ENCODE measurements around the gene LRP11. TPM values are rescaled to one million over a fixed set of nuclear protein-coding genes. Genes with fewer than 3 reads are reported as not detected.

LRP11 gene
- polyA plus RNA-seq, 1 donor from 2014 or later, result 57.0 TPM

DNA sequence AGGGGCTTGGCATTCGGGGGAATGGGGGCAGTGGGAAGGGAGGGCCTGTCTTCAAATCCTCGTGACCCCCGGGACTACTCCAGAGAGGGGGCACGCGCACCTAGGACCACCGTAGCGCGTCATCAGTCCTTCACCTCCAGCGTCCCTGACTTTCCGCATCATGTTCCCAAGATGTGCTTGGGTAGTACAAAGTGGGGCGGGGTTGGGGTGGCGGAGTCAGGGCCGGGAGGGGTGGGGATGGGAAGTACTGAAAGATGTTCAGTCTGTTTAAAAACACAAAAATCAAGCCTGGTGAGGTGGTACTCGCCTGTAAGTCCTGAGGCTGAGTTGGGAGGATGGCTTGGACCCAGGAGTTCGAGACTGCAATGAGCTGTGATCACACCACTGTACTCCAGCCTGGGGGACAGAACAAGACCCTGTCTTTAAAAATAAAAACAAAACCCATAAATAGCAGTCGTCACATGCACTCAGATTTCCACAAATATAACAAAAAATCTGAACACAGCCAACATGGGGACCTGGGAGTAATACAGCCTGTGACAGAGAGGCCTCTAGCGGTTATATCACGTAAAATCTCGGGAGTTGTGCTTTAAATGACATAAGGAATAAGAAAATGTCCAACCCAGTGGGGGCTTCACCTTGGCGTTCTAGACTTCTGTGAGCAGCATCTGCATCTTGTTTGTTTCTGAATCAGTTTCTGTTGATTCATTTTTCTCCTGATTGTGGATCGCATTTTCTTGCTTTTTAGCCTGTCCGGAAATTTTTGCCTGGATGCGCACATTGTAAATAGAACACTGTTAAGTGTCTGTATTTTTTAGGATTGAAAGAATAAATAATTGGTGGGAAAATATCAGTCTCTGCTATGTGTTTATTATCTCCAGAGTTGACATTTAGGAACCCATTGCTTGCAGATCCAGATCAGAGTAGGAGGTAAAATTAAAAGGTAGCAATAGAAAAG, 698 bp upstream of the LRP11 start:
- Histone ChIP-seq H4K20me1 (ENCODE audit: insufficient read depth) (no peaks in the 10 kb centered on the region), H3K9me2 (ENCODE audit: insufficient read depth, low read length) (no peaks in the 10 kb centered on the region), H3K27me3 (ENCODE audit: insufficient read depth, low read depth, low read length) (no peaks in the 10 kb centered on the region), H3K27ac (ENCODE audit: low read length) (peak overlapping the region; percentile 67), H3F3A (ENCODE audit: insufficient read depth, low read length, poor library complexity, severe bottlenecking) (peaks cover 3% of the 10 kb centered on the region), H3K79me2 (replicated peaks; ENCODE audit: insufficient read depth, low read length) (peaks cover 18% of the 10 kb centered on the region), H3K9me3 (ENCODE audit: low read length) (no peaks in the 10 kb centered on the region), H3K4me2 (ENCODE audit: low read length) (peak overlapping the region; percentile 78), H3K9ac (ENCODE audit: low read length) (peak overlapping the region; percentile 84), H3K4me3 (ENCODE audit: low read length) (peak overlapping the region; percentile 70), H2AFZ (ENCODE audit: low read depth, low read length) (peak overlapping the region; percentile 80), H3K36me3 (ENCODE audit: insufficient read depth, low read length) (no peaks in the 10 kb centered on the region)
- TF ChIP-seq EP300 (conservative IDR thresholded peaks at IDR 0.05; ENCODE audit: poor library complexity, severe bottlenecking) (no peak), POLR2AphosphoS5 (IDR thresholded peaks at IDR 0.05) (no peak), SMC3 (conservative IDR thresholded peaks at IDR 0.05; ENCODE audit: poor library complexity) (peak; percentile 57), RAD21 (conservative IDR thresholded peaks at IDR 0.05) (peak; percentile 61), EZH2 (IDR thresholded peaks at IDR 0.05; ENCODE audit: borderline replicate concordance, insufficient read depth, low read length, poor library complexity, severe bottlenecking) (no peak), MXI1 (conservative IDR thresholded peaks at IDR 0.05; ENCODE audit: poor library complexity, severe bottlenecking) (no peak)
- TF ChIP-seq, protein P1, sequence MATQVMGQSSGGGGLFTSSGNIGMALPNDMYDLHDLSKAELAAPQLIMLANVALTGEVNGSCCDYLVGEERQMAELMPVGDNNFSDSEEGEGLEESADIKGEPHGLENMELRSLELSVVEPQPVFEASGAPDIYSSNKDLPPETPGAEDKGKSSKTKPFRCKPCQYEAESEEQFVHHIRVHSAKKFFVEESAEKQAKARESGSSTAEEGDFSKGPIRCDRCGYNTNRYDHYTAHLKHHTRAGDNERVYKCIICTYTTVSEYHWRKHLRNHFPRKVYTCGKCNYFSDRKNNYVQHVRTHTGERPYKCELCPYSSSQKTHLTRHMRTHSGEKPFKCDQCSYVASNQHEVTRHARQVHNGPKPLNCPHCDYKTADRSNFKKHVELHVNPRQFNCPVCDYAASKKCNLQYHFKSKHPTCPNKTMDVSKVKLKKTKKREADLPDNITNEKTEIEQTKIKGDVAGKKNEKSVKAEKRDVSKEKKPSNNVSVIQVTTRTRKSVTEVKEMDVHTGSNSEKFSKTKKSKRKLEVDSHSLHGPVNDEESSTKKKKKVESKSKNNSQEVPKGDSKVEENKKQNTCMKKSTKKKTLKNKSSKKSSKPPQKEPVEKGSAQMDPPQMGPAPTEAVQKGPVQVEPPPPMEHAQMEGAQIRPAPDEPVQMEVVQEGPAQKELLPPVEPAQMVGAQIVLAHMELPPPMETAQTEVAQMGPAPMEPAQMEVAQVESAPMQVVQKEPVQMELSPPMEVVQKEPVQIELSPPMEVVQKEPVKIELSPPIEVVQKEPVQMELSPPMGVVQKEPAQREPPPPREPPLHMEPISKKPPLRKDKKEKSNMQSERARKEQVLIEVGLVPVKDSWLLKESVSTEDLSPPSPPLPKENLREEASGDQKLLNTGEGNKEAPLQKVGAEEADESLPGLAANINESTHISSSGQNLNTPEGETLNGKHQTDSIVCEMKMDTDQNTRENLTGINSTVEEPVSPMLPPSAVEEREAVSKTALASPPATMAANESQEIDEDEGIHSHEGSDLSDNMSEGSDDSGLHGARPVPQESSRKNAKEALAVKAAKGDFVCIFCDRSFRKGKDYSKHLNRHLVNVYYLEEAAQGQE (IDR thresholded peaks at IDR 0.05; ENCODE audit: borderline replicate concordance), result no peak
- TF ChIP-seq, protein P2, sequence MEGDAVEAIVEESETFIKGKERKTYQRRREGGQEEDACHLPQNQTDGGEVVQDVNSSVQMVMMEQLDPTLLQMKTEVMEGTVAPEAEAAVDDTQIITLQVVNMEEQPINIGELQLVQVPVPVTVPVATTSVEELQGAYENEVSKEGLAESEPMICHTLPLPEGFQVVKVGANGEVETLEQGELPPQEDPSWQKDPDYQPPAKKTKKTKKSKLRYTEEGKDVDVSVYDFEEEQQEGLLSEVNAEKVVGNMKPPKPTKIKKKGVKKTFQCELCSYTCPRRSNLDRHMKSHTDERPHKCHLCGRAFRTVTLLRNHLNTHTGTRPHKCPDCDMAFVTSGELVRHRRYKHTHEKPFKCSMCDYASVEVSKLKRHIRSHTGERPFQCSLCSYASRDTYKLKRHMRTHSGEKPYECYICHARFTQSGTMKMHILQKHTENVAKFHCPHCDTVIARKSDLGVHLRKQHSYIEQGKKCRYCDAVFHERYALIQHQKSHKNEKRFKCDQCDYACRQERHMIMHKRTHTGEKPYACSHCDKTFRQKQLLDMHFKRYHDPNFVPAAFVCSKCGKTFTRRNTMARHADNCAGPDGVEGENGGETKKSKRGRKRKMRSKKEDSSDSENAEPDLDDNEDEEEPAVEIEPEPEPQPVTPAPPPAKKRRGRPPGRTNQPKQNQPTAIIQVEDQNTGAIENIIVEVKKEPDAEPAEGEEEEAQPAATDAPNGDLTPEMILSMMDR (IDR thresholded peaks at IDR 0.05; ENCODE audit: poor library complexity, severe bottlenecking), result peak; percentile 85

DNA sequence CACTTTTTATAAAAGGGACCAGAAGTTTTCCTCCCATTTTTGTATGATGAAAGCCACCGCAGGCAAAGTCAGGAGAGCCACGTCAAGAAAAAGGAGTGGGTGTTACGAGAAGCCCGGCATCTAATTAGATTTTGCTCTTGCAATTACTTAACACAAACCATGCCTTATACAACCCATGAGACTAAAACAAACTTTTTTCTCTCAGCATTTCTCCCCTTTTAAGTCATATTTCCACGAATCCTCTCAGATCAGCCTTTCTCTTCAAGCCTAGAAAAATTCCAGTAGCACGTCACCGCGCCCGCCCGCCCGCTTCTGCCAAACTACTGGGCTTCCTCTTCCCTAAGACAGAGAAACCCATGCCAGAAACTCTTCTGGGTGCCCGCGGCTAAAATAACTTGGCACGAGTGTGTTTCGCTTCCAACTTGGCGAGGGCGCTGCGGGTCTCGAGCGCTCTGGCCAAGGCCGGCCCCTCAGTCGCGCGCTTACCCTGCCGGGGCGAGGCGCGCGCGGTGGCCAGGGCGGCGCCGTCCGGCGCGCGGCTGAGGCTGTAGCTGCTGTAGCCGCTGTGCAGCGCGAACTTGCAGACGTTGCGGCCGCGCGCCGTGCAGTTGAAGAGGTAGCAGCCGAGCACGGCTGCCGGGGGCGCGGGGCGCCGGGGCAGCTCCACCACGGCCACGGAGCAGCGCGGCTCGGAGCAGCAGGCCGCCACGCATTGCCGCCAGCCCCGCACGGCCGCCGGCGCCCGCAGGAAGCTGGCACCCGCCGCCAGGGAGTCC, 1.0 kb downstream of the LRP11 start:
- Histone ChIP-seq H3F3A (ENCODE audit: insufficient read depth, low read length, poor library complexity, severe bottlenecking) (peaks cover 3% of the 10 kb centered on the region), H3K9me2 (ENCODE audit: insufficient read depth, low read length) (no peaks in the 10 kb centered on the region), H3K4me3 (ENCODE audit: low read length) (peak overlapping the region; percentile 70), H3K27ac (ENCODE audit: low read length) (peak overlapping the region; percentile 67), H3K9ac (ENCODE audit: low read length) (peak overlapping the region; percentile 84), H4K20me1 (ENCODE audit: insufficient read depth) (no peaks in the 10 kb centered on the region), H3K4me2 (ENCODE audit: low read length) (peak overlapping the region; percentile 16), H3K79me2 (replicated peaks; ENCODE audit: insufficient read depth, low read length) (peaks cover 24% of the 10 kb centered on the region), H3K9me3 (ENCODE audit: low read length) (no peaks in the 10 kb centered on the region), H3K27me3 (ENCODE audit: insufficient read depth, low read depth, low read length) (no peaks in the 10 kb centered on the region), H2AFZ (ENCODE audit: low read depth, low read length) (no peak overlapping the region), H3K36me3 (ENCODE audit: insufficient read depth, low read length) (no peaks in the 10 kb centered on the region)
- TF ChIP-seq EP300 (conservative IDR thresholded peaks at IDR 0.05; ENCODE audit: poor library complexity, severe bottlenecking) (no peak), EZH2 (IDR thresholded peaks at IDR 0.05; ENCODE audit: borderline replicate concordance, insufficient read depth, low read length, poor library complexity, severe bottlenecking) (no peak), RAD21 (conservative IDR thresholded peaks at IDR 0.05) (no peak), POLR2AphosphoS5 (IDR thresholded peaks at IDR 0.05) (peak; percentile 38), TAF1 (IDR thresholded peaks at IDR 0.05; ENCODE audit: low read depth) (peak; percentile 19), MXI1 (conservative IDR thresholded peaks at IDR 0.05; ENCODE audit: poor library complexity, severe bottlenecking) (no peak), SMC3 (conservative IDR thresholded peaks at IDR 0.05; ENCODE audit: poor library complexity) (no peak)
- TF ChIP-seq, protein P1 (IDR thresholded peaks at IDR 0.05; ENCODE audit: borderline replicate concordance), result no peak
- TF ChIP-seq, protein P2 (IDR thresholded peaks at IDR 0.05; ENCODE audit: poor library complexity, severe bottlenecking), result peak; percentile 20

Measured in neural cell (in vitro differentiated cells).